Left lung (tissue), 10 donors: ENCODE results near the gene RERE. TPM values are rescaled to one million over a fixed set of nuclear protein-coding genes. Genes with fewer than 3 reads are reported as not detected.
A peak's percentile ranks its signal among the peaks of the same experiment; 100 is the strongest.
"Not testable (repeated sequence)": the region's sequence is repeated elsewhere in the genome, so short reads cannot be mapped to it uniquely, and the experiment has no call there.

Experiments
- ATAC-seq: fragments of 200-7000 bp; cut with Tn5 transposase; one replicate; pipeline ENCODE4 v1.9.1; 2020; ENCODE audit warnings: moderate library complexity
- DNase-seq, 4 donors: peaks; one replicate each; pipeline ENCODE4 v3.0.0-alpha.2; 2013 to 2020
- H3K27ac ChIP-seq, 2 donors: fragments of 200-600 bp; sonication (generic) in 1 of 2; one replicate each; pipeline versions ENCODE4 v1.5.0 to v1.8.0; 2020 to 2021
- H3K27me3 ChIP-seq, 2 donors: fragments of 200-600 bp; sonication (generic) in 1 of 2; one replicate each; pipeline versions ENCODE4 v1.5.0 to v1.8.0; 2020 to 2021
- H3K36me3 ChIP-seq, 2 donors: fragments of 200-600 bp; sonication (generic) in 1 of 2; one replicate each; pipeline versions ENCODE4 v1.5.0 to v1.8.0; 2020 to 2021
- H3K4me1 ChIP-seq, 2 donors: fragments of 200-600 bp; one replicate each; pipeline ENCODE4 v1.8.0; 2021
- H3K4me3 ChIP-seq, 2 donors: fragments of 200-600 bp; sonication (generic) in 1 of 2; one replicate each; pipeline versions ENCODE4 v1.5.0 to v1.8.0; 2020 to 2021; ENCODE audit warnings: mild to moderate bottlenecking in 1 of 2
- H3K9me3 ChIP-seq, 2 donors: fragments of 200-600 bp; sonication (generic) in 1 of 2; one replicate each; pipeline versions ENCODE4 v1.5.0 to v1.8.0; 2020 to 2021
- CTCF ChIP-seq, 2 donors: fragments of 200-600 bp; sonication (generic) in 1 of 2; IDR thresholded peaks; one replicate each; pipeline versions ENCODE4 v1.5.0 to v1.8.0; 2021; ENCODE audit warnings: antibody characterized with exemption in 2 of 2
- intact Hi-C, 2 donors: fragments of 100-400 bp; cut with DNase I; formaldehyde crosslinking; loops; one replicate each; pipeline versions ENCODE4 v1.11.2 to v1.14.2; 2022
- polyA plus RNA-seq, 6 donors: library from polyadenylated mRNA; unstranded; fragments of 120-200 nt; gene quantifications; one replicate each; pipeline ENCODE4 v1.2.1, GENCODE V29; 2013; ENCODE audit not compliant: insufficient read length in 6 of 6
- total RNA-seq, 2 donors: library from RNA; stranded (reverse); fragmentation: NEBNext Ultra II Directional; extraction: Animal tissue kit (Norgen Biotek cat#: 25700); gene quantifications; one replicate each; pipeline ENCODE4 v1.2.1, GENCODE V29; 2021
- donor health status: DM: no; HTN: yes; CAD: no.
- donor health status: DM: no; HTN: no; CAD: no.

Gene RERE
- total and polyA plus RNA-seq, 8 donors = 73.3 to 135 (median 130) TPM

DNA sequence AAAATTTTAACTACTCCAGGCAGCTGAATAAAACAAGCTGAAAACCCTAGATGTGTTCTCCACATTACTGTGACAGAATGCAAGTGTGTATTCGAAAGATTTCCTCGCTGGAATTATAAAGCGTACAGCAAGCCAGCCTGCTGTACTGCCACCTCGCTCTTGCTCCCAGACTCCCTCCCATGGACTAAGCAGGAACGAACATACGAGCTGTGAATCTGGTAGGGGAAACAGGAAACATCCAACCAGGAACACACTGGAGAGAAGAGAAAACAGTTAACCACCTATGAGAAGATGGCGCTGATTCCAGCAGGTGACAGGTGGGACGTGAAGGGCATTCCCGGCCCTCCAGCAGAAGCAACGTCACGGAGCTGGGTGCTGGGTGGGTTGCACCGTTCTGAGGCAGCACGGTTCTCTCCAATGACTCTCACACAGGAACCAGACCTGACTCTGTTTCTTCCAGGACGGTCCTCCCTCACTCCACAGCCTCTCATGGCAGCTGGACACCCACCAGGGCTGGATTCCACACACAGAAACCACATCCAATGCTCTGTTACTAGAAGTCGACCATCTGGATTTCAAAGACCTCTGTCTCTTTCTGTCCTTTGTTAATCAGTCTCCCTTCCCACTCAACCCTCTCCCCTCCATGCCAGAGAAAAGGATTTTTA is 219.2 kb downstream of the RERE start:
- DNase-seq (peak in 2 of 4 donors; percentile 50 to 77), ATAC-seq (peak; percentile 89)
- peaks cover 7 to 33% of the 10 kb centered on the region in 2 donors for H3K4me1 ChIP-seq
- TF ChIP-seq CTCF (IDR thresholded peaks at IDR 0.05) = peak; percentile 15 to 30
- H3K4me3 ChIP-seq = no peak overlapping the region
- H3K27ac ChIP-seq = peak overlapping the region; percentile 14 to 33
- H3K27me3 ChIP-seq = no peaks in the 10 kb centered on the region
- H3K36me3 ChIP-seq = no peaks in the 10 kb centered on the region
- H3K9me3 ChIP-seq = no peaks in the 10 kb centered on the region
- intact Hi-C loops = no loop called here

- intact Hi-C loops = no loop called here
- no peak for TF ChIP-seq CTCF (IDR thresholded peaks at IDR 0.05)
- Histone ChIP-seq H3K4me3 (no peak overlapping the region), H3K27me3 (no peaks in the 10 kb centered on the region), H3K36me3 (no peaks in the 10 kb centered on the region), H3K27ac (peak overlapping the region in 1 of 2 donors; percentile 14), H3K4me1 (peaks cover 7 to 26% of the 10 kb centered on the region in 2 donors), H3K9me3 (no peaks in the 10 kb centered on the region)
- DNase-seq (no peak), ATAC-seq (no peak)
Observed at GRCh38 chr1:8597455-8597854, 220.0 kb downstream of the RERE start.

GRCh38 chr1:8595941-8596340 is 221.5 kb downstream of the RERE start:
- H3K27me3 ChIP-seq = no peaks in the 10 kb centered on the region
- no peak for TF ChIP-seq CTCF (IDR thresholded peaks at IDR 0.05)
- no peaks in the 10 kb centered on the region for H3K9me3 ChIP-seq
- ATAC-seq = no peak
- no peak overlapping the region for H3K27ac ChIP-seq
- intact Hi-C loops = no loop called here
- peaks cover 7 to 26% of the 10 kb centered on the region in 2 donors for H3K4me1 ChIP-seq
- H3K36me3 ChIP-seq = no peaks in the 10 kb centered on the region
- H3K4me3 ChIP-seq = no peak overlapping the region
- peak in 1 of 4 donors; percentile 35 for DNase-seq

GRCh38 chr1:8595332-8595731 is 222.1 kb downstream of the RERE start:
- no peaks in the 10 kb centered on the region for H3K27me3 ChIP-seq
- H3K36me3 ChIP-seq = no peaks in the 10 kb centered on the region
- no peak overlapping the region for H3K4me3 ChIP-seq
- DNase-seq (no peak), ATAC-seq (no peak)
- no peak for TF ChIP-seq CTCF (IDR thresholded peaks at IDR 0.05)
- peaks cover 7 to 29% of the 10 kb centered on the region in 2 donors for H3K4me1 ChIP-seq
- H3K27ac ChIP-seq = no peak overlapping the region
- H3K9me3 ChIP-seq = no peaks in the 10 kb centered on the region
- intact Hi-C loops = no loop called here

DNA sequence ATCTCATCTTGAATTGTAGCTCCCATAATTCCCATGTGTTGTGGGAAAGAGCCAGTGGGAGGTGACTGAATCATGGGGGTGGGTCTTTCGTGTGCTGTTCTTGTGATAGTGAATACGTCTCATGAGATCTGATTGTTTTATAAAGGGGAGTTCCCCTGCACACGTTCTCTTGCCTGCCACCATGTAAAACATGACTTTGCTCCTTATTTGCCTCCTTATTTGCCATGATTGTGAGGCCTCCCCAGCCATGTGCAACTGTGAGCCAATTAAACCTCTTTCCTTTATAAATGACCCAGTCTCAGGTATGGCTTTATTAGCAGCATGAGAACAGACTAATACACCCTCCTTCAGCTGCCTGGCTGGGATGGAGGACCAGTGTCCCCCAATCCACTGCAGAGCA is 224.1 kb downstream of the RERE start:
- H3K27me3 ChIP-seq, intact Hi-C loops, DNase-seq, H3K36me3 ChIP-seq, ATAC-seq, H3K4me3 ChIP-seq, H3K9me3 ChIP-seq, H3K27ac ChIP-seq: not testable (repeated sequence)
- H3K4me1 ChIP-seq = peaks cover 0 to 20% of the 10 kb centered on the region in 2 donors

DNA sequence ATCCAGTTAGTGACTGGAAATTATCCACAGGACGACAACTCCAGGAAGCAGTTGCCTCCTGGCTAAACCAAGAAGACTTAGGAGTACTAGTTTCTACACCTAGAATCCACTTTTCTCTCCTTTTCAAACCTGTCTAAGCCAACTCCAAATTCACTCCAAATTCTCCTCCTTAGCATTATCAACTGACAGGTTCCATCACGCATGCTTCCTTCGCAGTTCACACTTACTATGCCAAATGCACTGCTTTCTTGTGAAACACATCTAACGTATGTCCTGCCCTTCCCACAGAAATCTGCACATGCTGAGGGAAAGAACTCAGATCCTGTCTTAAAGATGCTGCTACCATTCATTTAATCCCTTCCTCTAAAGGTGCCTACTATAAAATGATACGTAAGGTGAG is 225.9 kb downstream of the RERE start:
- Histone ChIP-seq H3K27ac (no peak overlapping the region), H3K4me1 (peaks cover 0 to 9% of the 10 kb centered on the region in 2 donors)

More for the DNA sequence above, 225.9 kb downstream of the RERE start:
- Histone ChIP-seq H3K36me3 (no peaks in the 10 kb centered on the region), H3K27me3 (no peaks in the 10 kb centered on the region), H3K9me3 (no peaks in the 10 kb centered on the region), H3K4me3 (no peak overlapping the region)
- no peak for TF ChIP-seq CTCF (IDR thresholded peaks at IDR 0.05)
- intact Hi-C loops = no loop called here
- DNase-seq = no peak
- ATAC-seq = no peak
